GM10847 (cell line): ENCODE data around the gene NPAS3.

Experiments used
- POLR2A ChIP-seq: IDR thresholded peaks from 2 replicates; pipeline ENCODE4 v1.6.1; 2011; ENCODE audit not compliant: insufficient read length; ENCODE audit errors: extremely low read depth

The NPAS3 gene

GRCh38 chr14:33271216-33271615 is 332.5 kb downstream of the NPAS3 start:
- TF ChIP-seq POLR2A = no peak

DNA sequence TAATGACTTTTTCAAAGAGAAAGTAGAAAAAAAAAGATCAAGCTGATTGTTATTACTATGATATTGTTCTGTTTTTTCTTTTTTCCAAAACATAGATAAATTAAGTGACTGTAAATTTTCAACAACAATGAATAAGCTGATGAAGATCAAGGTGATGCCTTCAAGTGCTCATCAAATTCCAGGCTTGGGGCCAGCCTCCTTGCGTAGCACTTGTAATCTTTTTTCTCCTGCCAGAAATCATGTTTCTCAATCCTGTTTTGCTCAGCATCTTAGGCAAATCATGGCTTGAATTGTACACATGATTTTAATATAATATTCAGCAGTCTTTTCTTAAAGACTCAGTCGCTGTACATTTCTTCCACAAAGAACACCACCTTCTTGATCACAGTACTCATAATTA is 333.2 kb downstream of the NPAS3 start:
- no peak for TF ChIP-seq POLR2A

GRCh38 chr14:33273978-33274377 is 335.3 kb downstream of the NPAS3 start:
- no peak for TF ChIP-seq POLR2A

DNA sequence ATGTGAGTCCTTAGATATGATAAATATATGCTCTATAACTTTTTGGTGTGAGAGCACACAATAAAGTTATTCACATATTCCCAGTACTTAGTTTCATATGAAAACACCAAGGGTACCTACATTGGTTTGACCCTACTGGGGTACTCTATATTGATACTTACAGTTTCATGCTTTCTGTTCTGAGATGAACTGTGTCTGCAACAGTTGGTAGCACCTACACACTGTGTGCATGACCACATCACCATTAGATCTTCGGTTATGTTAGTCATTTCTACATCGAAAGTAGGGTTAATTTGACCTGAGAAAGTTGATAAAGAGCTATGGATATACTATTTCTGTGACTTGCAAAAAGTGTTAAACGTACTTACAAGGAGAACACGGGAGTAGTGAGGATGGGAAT is 337.2 kb downstream of the NPAS3 start:
- no peak for TF ChIP-seq POLR2A

- TF ChIP-seq POLR2A = no peak
Observed at GRCh38 chr14:33279865-33280264, 341.2 kb downstream of the NPAS3 start.

GRCh38 chr14:33280646-33281045 is 342.0 kb downstream of the NPAS3 start:
- TF ChIP-seq POLR2A = no peak

- TF ChIP-seq POLR2A = no peak
Observed at GRCh38 chr14:33282331-33283230, 343.9 kb downstream of the NPAS3 start.

- no peak for TF ChIP-seq POLR2A
Observed at GRCh38 chr14:33285902-33286700, 347.4 kb downstream of the NPAS3 start.

GRCh38 chr14:33287189-33287588 is 348.5 kb downstream of the NPAS3 start:
- no peak for TF ChIP-seq POLR2A

- no peak for TF ChIP-seq POLR2A
Observed at GRCh38 chr14:33290641-33291040, 352.0 kb downstream of the NPAS3 start.

- TF ChIP-seq POLR2A = no peak
Observed at GRCh38 chr14:33291529-33292104, 352.9 kb downstream of the NPAS3 start.

DNA sequence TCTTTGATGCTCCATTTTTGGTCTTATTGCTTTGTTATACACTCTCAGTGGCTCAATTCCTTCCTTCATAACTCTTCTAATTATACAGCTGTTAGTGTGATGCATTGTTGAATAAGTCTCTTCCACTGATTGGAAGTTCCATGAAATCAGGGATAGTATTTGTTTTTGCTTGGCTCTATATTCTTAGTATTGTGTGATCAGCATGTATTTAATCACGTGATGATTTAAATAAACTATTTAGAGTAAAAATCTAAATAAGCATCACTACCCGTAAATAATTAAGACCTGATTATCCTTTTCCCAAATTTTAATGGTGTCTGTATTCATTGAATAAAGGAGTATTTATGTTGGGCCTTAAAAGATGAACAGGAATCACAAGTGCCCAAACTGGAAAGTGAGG is 355.7 kb downstream of the NPAS3 start:
- TF ChIP-seq POLR2A = no peak

DNA sequence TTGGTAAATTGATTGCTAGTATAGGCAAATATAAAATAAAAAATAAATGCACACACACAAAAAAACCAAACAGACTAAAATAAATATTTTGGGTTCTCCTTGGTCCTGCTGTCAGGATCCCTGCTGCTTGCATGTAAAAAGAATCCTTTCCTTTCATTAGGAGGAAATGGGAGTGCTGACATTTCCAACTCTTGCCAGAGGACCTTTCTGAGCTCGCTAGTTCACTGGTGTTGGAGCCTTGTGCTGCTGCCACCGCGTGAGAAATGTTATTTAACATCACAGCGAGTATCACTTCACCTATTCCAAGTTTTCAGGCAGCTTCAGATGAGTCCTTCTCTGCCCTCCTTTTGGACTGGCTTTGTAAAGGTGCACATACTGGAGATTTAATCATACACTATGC is 358.9 kb downstream of the NPAS3 start:
- TF ChIP-seq POLR2A = no peak

GRCh38 chr14:33307691-33308251 is 369.1 kb downstream of the NPAS3 start:
- no peak for TF ChIP-seq POLR2A

GRCh38 chr14:33309106-33309505 is 370.4 kb downstream of the NPAS3 start:
- TF ChIP-seq POLR2A = no peak
